SK-N-SH (cell line): ENCODE data around the gene C6orf120. TPM values are rescaled to one million over a fixed set of nuclear protein-coding genes. Genes with fewer than 3 reads are reported as not detected.

Experiments used
- CTCF ChIA-PET: fragments of 300-600, 350-600 bp; formaldehyde crosslinking; extraction: SDS; loops from one replicate; lab custom pipeline; 2021; lab: Yijun Ruan, JAX
- POLR2A ChIA-PET: fragments of 350-600 bp; sonication (Branson Sonifier 250); formaldehyde crosslinking; extraction: SDS; loops from one replicate; lab custom pipeline; 2020; ENCODE audit warnings: antibody characterized with exemption, inconsistent platforms; lab: Yijun Ruan, JAX
- DNase-seq: peaks from one replicate; pipeline ENCODE4 v3.0.0; 2012
- H2AFZ ChIP-seq: fragments of 200-600 bp; sonication (generic); 2 replicates; pipeline ENCODE4 v1.8.1; 2016; ENCODE audit warnings: antibody characterized with exemption, mild to moderate bottlenecking, low read depth
- H3F3A ChIP-seq: fragments of 200-600 bp; sonication (generic); replicated peaks from 2 replicates; pipeline ENCODE3; 2016; ENCODE audit warnings: antibody characterized with exemption, mild to moderate bottlenecking; ENCODE audit not compliant: insufficient read depth
- H3K27ac ChIP-seq, 2 experiments: fragments of 200-500 bp in 1 of 2; fragments of 200-600 bp in 1 of 2; sonication (Bioruptor generic) in 1 of 2; sonication (generic), shearing (Covaris generic) in 1 of 2; 2 replicates each; pipeline versions ENCODE4 v1.5.1 to v1.6.1; 2014 to 2016; ENCODE audit warnings: low read depth in 2 of 2, inconsistent platforms in 1 of 2, low read length in 1 of 2, mild to moderate bottlenecking in 1 of 2, mixed read lengths in 1 of 2
- H3K27me3 ChIP-seq: fragments of 200-600 bp; sonication (generic), shearing (Covaris generic); 2 replicates; pipeline ENCODE4 v1.6.1; 2016; ENCODE audit warnings: mixed run types; ENCODE audit not compliant: insufficient read depth
- H3K36me3 ChIP-seq, 2 experiments: fragments of 200-500 bp in 1 of 2; fragments of 200-600 bp in 1 of 2; sonication (Bioruptor generic) in 1 of 2; sonication (generic) in 1 of 2; replicated peaks in 1 of 2; 2 replicates each; pipeline versions ENCODE3 to v1.5.1; 2014 to 2016; ENCODE audit warnings: low read length in 1 of 2, mild to moderate bottlenecking in 1 of 2; ENCODE audit not compliant: insufficient read depth in 2 of 2, control insufficient read depth in 1 of 2
- H3K4me1 ChIP-seq, 2 experiments: fragments of 200-500 bp in 1 of 2; fragments of 200-600 bp in 1 of 2; sonication (Bioruptor generic) in 1 of 2; sonication (generic), shearing (Covaris generic) in 1 of 2; 2 replicates each; pipeline versions ENCODE4 v1.5.1 to v1.6.1; 2014 to 2016; ENCODE audit warnings: low read depth in 1 of 2, low read length in 1 of 2, mixed run types in 1 of 2; ENCODE audit not compliant: insufficient read depth in 2 of 2, control insufficient read depth in 1 of 2
- H3K4me2 ChIP-seq: fragments of 200-600 bp; sonication (generic), shearing (Covaris generic); 2 replicates; pipeline ENCODE4 v1.6.1; 2017; ENCODE audit warnings: mixed run types
- H3K4me3 ChIP-seq, 2 experiments: fragments of 200-500 bp in 1 of 2; fragments of 200-600 bp in 1 of 2; sonication (Bioruptor generic) in 1 of 2; sonication (generic), shearing (Covaris generic) in 1 of 2; 2 replicates each; pipeline versions ENCODE4 v1.5.1 to v1.8.1; 2014 to 2016; ENCODE audit warnings: low read depth in 2 of 2, inconsistent platforms in 1 of 2, low read length in 1 of 2, mild to moderate bottlenecking in 1 of 2, mixed read lengths in 1 of 2, moderate library complexity in 1 of 2
- H3K79me2 ChIP-seq: fragments of 200-600 bp; sonication (generic); 2 replicates; pipeline ENCODE4 v1.8.1; 2017; ENCODE audit warnings: mild to moderate bottlenecking; ENCODE audit not compliant: insufficient read depth
- H3K9ac ChIP-seq: fragments of 200-600 bp; sonication (generic); 2 replicates; pipeline ENCODE4 v1.6.1; 2017; ENCODE audit warnings: mixed run types
- H3K9me2 ChIP-seq: fragments of 200-600 bp; sonication (generic); 2 replicates; pipeline ENCODE4 v1.6.1; 2017; ENCODE audit warnings: mixed run types
- H3K9me3 ChIP-seq: fragments of 200-600 bp; sonication (generic); 2 replicates; pipeline ENCODE4 v1.6.1; 2017; ENCODE audit warnings: mixed run types, mild to moderate bottlenecking, moderate library complexity
- H4K20me1 ChIP-seq: fragments of 200-600 bp; sonication (generic); 2 replicates; pipeline ENCODE4 v1.6.1; 2017; ENCODE audit warnings: mild to moderate bottlenecking, mixed run types; ENCODE audit not compliant: insufficient read depth
- CHD2 ChIP-seq: fragments of 150-350 bp; IDR thresholded peaks from 2 replicates; pipeline ENCODE4 v1.6.1; 2018; ENCODE audit warnings: low read length; ENCODE audit not compliant: partially characterized antibody
- ELF1 ChIP-seq: IDR thresholded peaks from 2 replicates; pipeline ENCODE4 v1.4.0; 2012
- EP300 ChIP-seq, 2 experiments: IDR thresholded peaks; 2 replicates each; pipeline versions ENCODE4 v1.4.0 to v1.6.1; 2012; ENCODE audit warnings: borderline replicate concordance in 1 of 2, low read depth in 1 of 2, low read length in 1 of 2
- FOSL2 ChIP-seq: IDR thresholded peaks from 2 replicates; pipeline ENCODE4 v1.4.0; 2012; ENCODE audit warnings: low read depth, mild to moderate bottlenecking, moderate library complexity, borderline replicate concordance
- FOXM1 ChIP-seq: IDR thresholded peaks from 2 replicates; pipeline ENCODE4 v1.4.0; 2012; ENCODE audit warnings: low read depth, mild to moderate bottlenecking
- GABPA ChIP-seq: IDR thresholded peaks from 2 replicates; pipeline ENCODE4 v1.4.0; 2012; ENCODE audit warnings: low read depth, mild to moderate bottlenecking
- GATA2 ChIP-seq: sonication (generic); formaldehyde crosslinking; IDR thresholded peaks from 2 replicates; pipeline ENCODE4 v1.5.0; 2020; ENCODE audit warnings: mild to moderate bottlenecking, missing genetic modification reagents
- JUND ChIP-seq: IDR thresholded peaks from 2 replicates; pipeline ENCODE4 v1.4.0; 2012
- MEF2A ChIP-seq: IDR thresholded peaks from 2 replicates; pipeline ENCODE4 v1.4.0; 2012; ENCODE audit warnings: low read depth, borderline replicate concordance
- MXI1 ChIP-seq: IDR thresholded peaks from 2 replicates; pipeline ENCODE4 v1.6.1; 2012; ENCODE audit warnings: mild to moderate bottlenecking, low read depth, low read length, improper control_type of control experiment
- POLR2AphosphoS5 ChIP-seq: IDR thresholded peaks from 2 replicates; pipeline ENCODE4 v1.6.1; 2012; ENCODE audit warnings: low read depth, low read length
- RAD21 ChIP-seq: IDR thresholded peaks from 2 replicates; pipeline ENCODE4 v1.6.1; 2012; ENCODE audit warnings: mild to moderate bottlenecking, low read length
- RCOR1 ChIP-seq: fragments of 150-350 bp; IDR thresholded peaks from 2 replicates; pipeline ENCODE4 v1.6.1; 2017; ENCODE audit warnings: antibody characterized with exemption, low read length
- RFX5 ChIP-seq: IDR thresholded peaks from 2 replicates; pipeline ENCODE4 v1.6.1; 2012; ENCODE audit warnings: mild to moderate bottlenecking, improper control_type of control experiment, low read length
- SIN3A ChIP-seq: IDR thresholded peaks from 2 replicates; pipeline ENCODE4 v1.6.1; 2012; ENCODE audit warnings: low read depth, mild to moderate bottlenecking, low read length, moderate library complexity, borderline replicate concordance
- TAF1 ChIP-seq: IDR thresholded peaks from 2 replicates; pipeline ENCODE4 v1.6.1; 2012; ENCODE audit warnings: low read depth, mild to moderate bottlenecking, low read length, moderate library complexity, borderline replicate concordance
- TEAD4 ChIP-seq: IDR thresholded peaks from 2 replicates; pipeline ENCODE4 v1.4.0; 2012; ENCODE audit warnings: mild to moderate bottlenecking, borderline replicate concordance; ENCODE audit not compliant: insufficient read depth
- WGBS: methylation state at CpG from one replicate; pipeline ENCODE4 v1.1.6; 2017; ENCODE audit warnings: low lambda C conversion rate; 5-methylcytosine and 5-hydroxymethylcytosine counted together
- polyA plus RNA-seq, 3 experiments: library from polyadenylated mRNA; depleted of rRNA; stranded (reverse); fragments of >200 nt; gene quantifications; 2 replicates each; pipeline ENCODE4 v1.2.3, GENCODE V29; 2012
- TF ChIP-seq, protein P1 (sequence below): IDR thresholded peaks from 2 replicates; pipeline ENCODE4 v1.6.1; 2012; ENCODE audit warnings: mild to moderate bottlenecking, low read depth, low read length, moderate library complexity
- TF ChIP-seq, protein P2 (sequence below): IDR thresholded peaks from 2 replicates; pipeline ENCODE4 v1.4.0; 2012; ENCODE audit warnings: low read depth, borderline replicate concordance
- TF ChIP-seq, protein P3 (sequence below): fragments of 150-350 bp; IDR thresholded peaks from 2 replicates; pipeline ENCODE4 v1.6.1; 2016; ENCODE audit warnings: mild to moderate bottlenecking, low read depth, low read length

Gene C6orf120
- polyA plus RNA-seq, 1 of the 3 experiments (the other 2 are of a cell fraction), result 10.1 TPM

DNA sequence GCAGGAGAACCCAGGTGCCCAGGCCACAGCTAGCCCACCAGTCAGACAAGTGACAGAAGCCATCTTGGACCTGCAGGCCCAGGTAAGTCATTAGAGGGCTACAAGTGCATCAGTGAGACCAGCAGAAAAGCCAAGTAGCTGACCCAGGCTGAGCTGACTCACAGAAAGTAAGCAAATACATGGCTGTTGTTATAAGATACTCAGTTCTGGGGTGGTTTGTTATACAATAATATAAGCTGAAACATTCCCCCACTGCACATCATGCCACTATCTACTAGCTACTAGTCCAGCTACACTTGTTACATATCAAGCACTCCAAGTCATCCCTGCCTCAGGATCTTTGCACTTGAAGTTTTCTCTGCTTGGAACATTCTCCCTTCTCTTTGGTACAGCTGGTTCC, 39.4 kb downstream of the C6orf120 start:
- H3K27ac ChIP-seq, result no peak overlapping the region
- no peaks in the 10 kb centered on the region for H3K4me1 ChIP-seq
- no peak for DNase-seq
- no peaks in the 10 kb centered on the region for H3K79me2 ChIP-seq
- H2AFZ ChIP-seq, result no peak overlapping the region
- TF ChIP-seq FOSL2 (no peak), ELF1 (no peak), CHD2 (no peak), RFX5 (no peak), TEAD4 (no peak), SIN3A (no peak), TAF1 (no peak), MXI1 (no peak), RCOR1 (no peak), RAD21 (no peak), JUND (no peak)
- TF ChIP-seq, protein P1, sequence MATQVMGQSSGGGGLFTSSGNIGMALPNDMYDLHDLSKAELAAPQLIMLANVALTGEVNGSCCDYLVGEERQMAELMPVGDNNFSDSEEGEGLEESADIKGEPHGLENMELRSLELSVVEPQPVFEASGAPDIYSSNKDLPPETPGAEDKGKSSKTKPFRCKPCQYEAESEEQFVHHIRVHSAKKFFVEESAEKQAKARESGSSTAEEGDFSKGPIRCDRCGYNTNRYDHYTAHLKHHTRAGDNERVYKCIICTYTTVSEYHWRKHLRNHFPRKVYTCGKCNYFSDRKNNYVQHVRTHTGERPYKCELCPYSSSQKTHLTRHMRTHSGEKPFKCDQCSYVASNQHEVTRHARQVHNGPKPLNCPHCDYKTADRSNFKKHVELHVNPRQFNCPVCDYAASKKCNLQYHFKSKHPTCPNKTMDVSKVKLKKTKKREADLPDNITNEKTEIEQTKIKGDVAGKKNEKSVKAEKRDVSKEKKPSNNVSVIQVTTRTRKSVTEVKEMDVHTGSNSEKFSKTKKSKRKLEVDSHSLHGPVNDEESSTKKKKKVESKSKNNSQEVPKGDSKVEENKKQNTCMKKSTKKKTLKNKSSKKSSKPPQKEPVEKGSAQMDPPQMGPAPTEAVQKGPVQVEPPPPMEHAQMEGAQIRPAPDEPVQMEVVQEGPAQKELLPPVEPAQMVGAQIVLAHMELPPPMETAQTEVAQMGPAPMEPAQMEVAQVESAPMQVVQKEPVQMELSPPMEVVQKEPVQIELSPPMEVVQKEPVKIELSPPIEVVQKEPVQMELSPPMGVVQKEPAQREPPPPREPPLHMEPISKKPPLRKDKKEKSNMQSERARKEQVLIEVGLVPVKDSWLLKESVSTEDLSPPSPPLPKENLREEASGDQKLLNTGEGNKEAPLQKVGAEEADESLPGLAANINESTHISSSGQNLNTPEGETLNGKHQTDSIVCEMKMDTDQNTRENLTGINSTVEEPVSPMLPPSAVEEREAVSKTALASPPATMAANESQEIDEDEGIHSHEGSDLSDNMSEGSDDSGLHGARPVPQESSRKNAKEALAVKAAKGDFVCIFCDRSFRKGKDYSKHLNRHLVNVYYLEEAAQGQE, result no peak
- no peak overlapping the region for H3K4me3 ChIP-seq
- H3K27me3 ChIP-seq, result no peaks in the 10 kb centered on the region
- CTCF ChIA-PET, result interaction anchor here (1.4 kb wide), 1 partner anchor 9 kb away, joined by 6 read pairs; no protein-coding TSS in a partner anchor
- 0 out of 2 replicates have a peak, but pooled peaks cover 2% of the 10 kb centered on the region for H3K9me3 ChIP-seq
- no peak overlapping the region for H3K9ac ChIP-seq
- peaks cover 0 to 7% of the 10 kb centered on the region in 2 experiments for H3K36me3 ChIP-seq
- H3K4me2 ChIP-seq, result no peak overlapping the region
- no peaks in the 10 kb centered on the region for H3F3A ChIP-seq
- POLR2A ChIA-PET, result interaction anchor here (1.8 kb wide), 1 partner anchor 10 kb away, joined by 4 read pairs; the partner anchor contains the start of genes DYNLT2 and ERMARD
- no peaks in the 10 kb centered on the region for H4K20me1 ChIP-seq
- H3K9me2 ChIP-seq, result no peaks in the 10 kb centered on the region

DNA sequence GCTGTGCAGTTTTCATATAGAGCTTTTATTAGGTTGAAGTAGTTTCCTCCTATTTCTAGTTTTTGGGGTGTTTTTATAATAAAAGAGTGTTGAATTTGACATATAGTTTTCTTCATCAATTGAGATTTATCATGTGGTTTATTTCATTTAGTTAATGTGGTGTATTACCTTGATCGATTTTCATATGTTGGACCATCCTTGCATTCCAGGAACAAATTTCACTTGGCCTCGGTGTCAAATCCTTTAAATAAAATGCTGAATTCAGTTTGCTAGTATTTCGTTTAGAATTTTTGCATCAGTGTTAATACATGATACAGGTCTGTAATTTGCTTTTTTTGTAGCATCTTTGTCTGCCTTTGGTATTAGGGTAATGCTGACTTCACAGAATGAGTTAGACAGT, 43.5 kb downstream of the C6orf120 start:
- Histone ChIP-seq H3K9me3 (0 out of 2 replicates have a peak, but pooled peaks cover 5% of the 10 kb centered on the region), H3K4me2 (no peak overlapping the region), H3K4me1 (peaks cover 0 to 6% of the 10 kb centered on the region in 2 experiments; a peak in 2 of 4 replicates), H2AFZ (no peak overlapping the region), H3K79me2 (peaks cover 15% of the 10 kb centered on the region), H3F3A (no peaks in the 10 kb centered on the region), H3K27me3 (no peaks in the 10 kb centered on the region), H3K27ac (no peak overlapping the region)
- POLR2A ChIA-PET, result no interaction called here
- TF ChIP-seq RAD21 (no peak), POLR2AphosphoS5 (no peak), FOXM1 (no peak), GATA2 (CRISPR knock-in tag) (no peak), GABPA (no peak), MEF2A (no peak), EP300 (IDR thresholded peaks at IDR 0.05; ENCODE audit: borderline replicate concordance in 1 of 2, low read depth in 1 of 2, low read length in 1 of 2) (no peak), RCOR1 (no peak), TAF1 (no peak), CHD2 (no peak)
- TF ChIP-seq, protein P2, sequence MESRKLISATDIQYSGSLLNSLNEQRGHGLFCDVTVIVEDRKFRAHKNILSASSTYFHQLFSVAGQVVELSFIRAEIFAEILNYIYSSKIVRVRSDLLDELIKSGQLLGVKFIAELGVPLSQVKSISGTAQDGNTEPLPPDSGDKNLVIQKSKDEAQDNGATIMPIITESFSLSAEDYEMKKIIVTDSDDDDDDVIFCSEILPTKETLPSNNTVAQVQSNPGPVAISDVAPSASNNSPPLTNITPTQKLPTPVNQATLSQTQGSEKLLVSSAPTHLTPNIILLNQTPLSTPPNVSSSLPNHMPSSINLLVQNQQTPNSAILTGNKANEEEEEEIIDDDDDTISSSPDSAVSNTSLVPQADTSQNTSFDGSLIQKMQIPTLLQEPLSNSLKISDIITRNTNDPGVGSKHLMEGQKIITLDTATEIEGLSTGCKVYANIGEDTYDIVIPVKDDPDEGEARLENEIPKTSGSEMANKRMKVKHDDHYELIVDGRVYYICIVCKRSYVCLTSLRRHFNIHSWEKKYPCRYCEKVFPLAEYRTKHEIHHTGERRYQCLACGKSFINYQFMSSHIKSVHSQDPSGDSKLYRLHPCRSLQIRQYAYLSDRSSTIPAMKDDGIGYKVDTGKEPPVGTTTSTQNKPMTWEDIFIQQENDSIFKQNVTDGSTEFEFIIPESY, result no peak
- TF ChIP-seq, protein P3, sequence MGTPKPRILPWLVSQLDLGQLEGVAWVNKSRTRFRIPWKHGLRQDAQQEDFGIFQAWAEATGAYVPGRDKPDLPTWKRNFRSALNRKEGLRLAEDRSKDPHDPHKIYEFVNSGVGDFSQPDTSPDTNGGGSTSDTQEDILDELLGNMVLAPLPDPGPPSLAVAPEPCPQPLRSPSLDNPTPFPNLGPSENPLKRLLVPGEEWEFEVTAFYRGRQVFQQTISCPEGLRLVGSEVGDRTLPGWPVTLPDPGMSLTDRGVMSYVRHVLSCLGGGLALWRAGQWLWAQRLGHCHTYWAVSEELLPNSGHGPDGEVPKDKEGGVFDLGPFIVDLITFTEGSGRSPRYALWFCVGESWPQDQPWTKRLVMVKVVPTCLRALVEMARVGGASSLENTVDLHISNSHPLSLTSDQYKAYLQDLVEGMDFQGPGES, result no peak
- TF ChIP-seq, all 33 proteins: peak for 0
- 71% methylated on average over 3 of the region's 3 CpGs for WGBS
- H3K9me2 ChIP-seq, result no peaks in the 10 kb centered on the region
- no peak overlapping the region for H3K9ac ChIP-seq
- CTCF ChIA-PET, result no interaction called here
- H4K20me1 ChIP-seq, result no peaks in the 10 kb centered on the region
- DNase-seq, result no peak
- no peak overlapping the region for H3K4me3 ChIP-seq
- peaks cover 4 to 21% of the 10 kb centered on the region in 2 experiments for H3K36me3 ChIP-seq
